OCI-LY1 (cell line): ENCODE measurements around the gene DMD.

Experiments
- CTCF ChIP-seq: fragments of 200-600 bp; sonication (generic), shearing (Covaris generic); IDR thresholded peaks from 2 replicates; pipeline ENCODE4 v1.5.1; 2017; ENCODE audit warnings: mild to moderate bottlenecking, antibody characterized with exemption, low read length, moderate library complexity, mixed read lengths
- EZH2 ChIP-seq: fragments of 200-600 bp; sonication (generic), shearing (Covaris generic); IDR thresholded peaks from 2 replicates; pipeline ENCODE4 v1.8.0; 2017; ENCODE audit warnings: borderline replicate concordance, mixed run types, mild to moderate bottlenecking, antibody characterized with exemption, low read length, moderate library complexity, mixed read lengths

GRCh38 chrX:32591589-32591988 is 619.8 kb downstream of the DMD start:
- no peak for TF ChIP-seq CTCF
- no peak for TF ChIP-seq EZH2
